ENCODE data around the gene BMPR1A.

BMPR1A gene

GRCh38 chr10:86782701-86783418, 26.4 kb downstream of the BMPR1A start:
- H3K4me2 ChIP-seq (ENCODE audit: low read length) = no peak overlapping the region
- H3K9ac ChIP-seq (ENCODE audit: low read length) = no peak overlapping the region
- peaks cover 78% of the 10 kb centered on the region for H3K79me2 ChIP-seq (ENCODE audit: low read length)
- H3K27me3 ChIP-seq (ENCODE audit: low read depth, low read length) = no peaks in the 10 kb centered on the region
- peaks cover 19% of the 10 kb centered on the region; the same call in 1 of the 2 replicates for H4K20me1 ChIP-seq (ENCODE audit: insufficient read depth, low read length)
- H3K27ac ChIP-seq (ENCODE audit: low read length) = no peak overlapping the region
- H3K9me3 ChIP-seq (ENCODE audit: insufficient read depth, low read length) = peaks cover 5% of the 10 kb centered on the region; the same call in 1 of the 2 replicates
- H2AFZ ChIP-seq (ENCODE audit: low read depth, low read length) = no peak overlapping the region
- H3K4me1 ChIP-seq (ENCODE audit: low read length) = peaks cover 6% of the 10 kb centered on the region; the same call in 1 of the 2 replicates
- H3K4me3 ChIP-seq (ENCODE audit: low read length) = no peak overlapping the region
- TF ChIP-seq CTCF (IDR thresholded peaks at IDR 0.05; ENCODE audit: low read depth, low read length) (no peak), EZH2phosphoT487 (IDR thresholded peaks at IDR 0.05; ENCODE audit: low read depth) (no peak)
- peaks cover 8% of the 10 kb centered on the region for H3K36me3 ChIP-seq (replicated peaks; ENCODE audit: low read depth, low read length)

GRCh38 chr10:86785037-86785436, 28.6 kb downstream of the BMPR1A start:
- Histone ChIP-seq H3K4me1 (ENCODE audit: low read length) (peaks cover 6% of the 10 kb centered on the region; the same call in 1 of the 2 replicates), H3K9ac (ENCODE audit: low read length) (no peak overlapping the region)

GRCh38 chr10:86785968-86786367, 29.5 kb downstream of the BMPR1A start:
- H3K79me2 ChIP-seq (ENCODE audit: low read length) = peaks cover 64% of the 10 kb centered on the region
- H3K27me3 ChIP-seq (ENCODE audit: low read depth, low read length) = no peaks in the 10 kb centered on the region
- H3K4me3 ChIP-seq (ENCODE audit: low read length) = no peak overlapping the region
- H3K4me1 ChIP-seq (ENCODE audit: low read length) = peaks cover 6% of the 10 kb centered on the region; the same call in 1 of the 2 replicates
- peaks cover 5% of the 10 kb centered on the region; the same call in 1 of the 2 replicates for H3K9me3 ChIP-seq (ENCODE audit: insufficient read depth, low read length)
- H2AFZ ChIP-seq (ENCODE audit: low read depth, low read length) = no peak overlapping the region
- H3K4me2 ChIP-seq (ENCODE audit: low read length) = no peak overlapping the region
- H3K27ac ChIP-seq (ENCODE audit: low read length) = no peak overlapping the region
- peaks cover 10% of the 10 kb centered on the region for H3K36me3 ChIP-seq (replicated peaks; ENCODE audit: low read depth, low read length)
- peaks cover 23% of the 10 kb centered on the region; the same call in 1 of the 2 replicates for H4K20me1 ChIP-seq (ENCODE audit: insufficient read depth, low read length)
- TF ChIP-seq EZH2phosphoT487 (IDR thresholded peaks at IDR 0.05; ENCODE audit: low read depth) (no peak), CTCF (IDR thresholded peaks at IDR 0.05; ENCODE audit: low read depth, low read length) (no peak)
- no peak overlapping the region for H3K9ac ChIP-seq (ENCODE audit: low read length)

More at GRCh38 chr10:86785037-86785436, 28.6 kb downstream of the BMPR1A start:
- peaks cover 5% of the 10 kb centered on the region; the same call in 1 of the 2 replicates for H3K9me3 ChIP-seq (ENCODE audit: insufficient read depth, low read length)
- no peak overlapping the region for H3K4me2 ChIP-seq (ENCODE audit: low read length)
- TF ChIP-seq CTCF (IDR thresholded peaks at IDR 0.05; ENCODE audit: low read depth, low read length) = no peak
- no peak for TF ChIP-seq EZH2phosphoT487 (IDR thresholded peaks at IDR 0.05; ENCODE audit: low read depth)
- H3K79me2 ChIP-seq (ENCODE audit: low read length) = peaks cover 66% of the 10 kb centered on the region
- peaks cover 19% of the 10 kb centered on the region; the same call in 1 of the 2 replicates for H4K20me1 ChIP-seq (ENCODE audit: insufficient read depth, low read length)
- H3K27me3 ChIP-seq (ENCODE audit: low read depth, low read length) = no peaks in the 10 kb centered on the region
- no peak overlapping the region for H2AFZ ChIP-seq (ENCODE audit: low read depth, low read length)
- H3K27ac ChIP-seq (ENCODE audit: low read length) = no peak overlapping the region
- no peak overlapping the region for H3K4me3 ChIP-seq (ENCODE audit: low read length)
- peaks cover 10% of the 10 kb centered on the region for H3K36me3 ChIP-seq (replicated peaks; ENCODE audit: low read depth, low read length)

GRCh38 chr10:86786368-86786767, 29.9 kb downstream of the BMPR1A start:
- Histone ChIP-seq H3K9ac (ENCODE audit: low read length) (no peak overlapping the region), H3K9me3 (ENCODE audit: insufficient read depth, low read length) (peaks cover 5% of the 10 kb centered on the region; the same call in 1 of the 2 replicates), H3K4me3 (ENCODE audit: low read length) (no peak overlapping the region), H3K4me1 (ENCODE audit: low read length) (peaks cover 6% of the 10 kb centered on the region; the same call in 1 of the 2 replicates), H3K36me3 (replicated peaks; ENCODE audit: low read depth, low read length) (peaks cover 10% of the 10 kb centered on the region), H2AFZ (ENCODE audit: low read depth, low read length) (no peak overlapping the region), H3K79me2 (ENCODE audit: low read length) (peaks cover 60% of the 10 kb centered on the region), H3K4me2 (ENCODE audit: low read length) (no peak overlapping the region), H3K27me3 (ENCODE audit: low read depth, low read length) (no peaks in the 10 kb centered on the region), H3K27ac (ENCODE audit: low read length) (no peak overlapping the region), H4K20me1 (ENCODE audit: insufficient read depth, low read length) (peaks cover 23% of the 10 kb centered on the region; the same call in 1 of the 2 replicates)
- TF ChIP-seq EZH2phosphoT487 (IDR thresholded peaks at IDR 0.05; ENCODE audit: low read depth) (no peak), CTCF (IDR thresholded peaks at IDR 0.05; ENCODE audit: low read depth, low read length) (no peak)

Measured in OCI-LY3 (cell line).